GM23338 (cell line): Measurements from ENCODE around the gene FBXL17.

Experiments used
- EZH2 ChIP-seq: fragments of 200-600 bp; sonication (generic); IDR thresholded peaks from one replicate; pipeline ENCODE4 v1.8.0; 2017; ENCODE audit warnings: antibody characterized with exemption, mild to moderate bottlenecking, low read depth; ENCODE audit not compliant: unreplicated experiment
- NANOG ChIP-seq: IDR thresholded peaks from 2 replicates; pipeline ENCODE4 v1.6.1; 2016; ENCODE audit warnings: antibody characterized with exemption, borderline replicate concordance
- POLR2AphosphoS5 ChIP-seq: IDR thresholded peaks from 2 replicates; pipeline ENCODE4 v1.6.1; 2016; ENCODE audit warnings: antibody characterized with exemption, low read depth
- TF ChIP-seq, protein P1 (sequence below), 2 experiments: fragments of 200-600 bp in 1 of 2; sonication (generic) in 1 of 2; conservative IDR thresholded peaks; 2 replicates each; pipeline versions ENCODE4 v1.5.1 to v1.6.1; 2016 to 2017; ENCODE audit warnings: antibody characterized with exemption in 2 of 2, low read depth in 2 of 2, mild to moderate bottlenecking in 2 of 2, moderate library complexity in 1 of 2

DNA sequence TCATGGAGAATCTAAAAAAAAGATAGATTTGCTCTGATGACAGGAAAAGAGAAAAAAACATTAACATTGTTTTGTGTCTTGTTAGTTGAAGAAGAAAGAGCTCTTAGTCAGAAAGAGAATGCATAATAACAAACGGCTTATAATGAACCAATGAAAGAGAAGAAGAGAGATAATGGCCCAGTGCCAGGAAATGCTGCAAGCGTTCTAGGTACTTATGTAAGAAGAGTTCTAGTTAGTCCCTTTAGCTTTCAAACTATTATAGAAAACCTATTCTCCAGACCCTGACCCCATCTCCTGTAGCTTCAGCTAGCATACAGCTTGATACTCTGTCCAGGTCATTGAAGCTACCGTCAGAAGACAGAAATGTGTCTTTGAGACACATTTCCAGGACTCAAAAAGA lies 70.2 kb downstream of the FBXL17 start:
- TF ChIP-seq, protein P1, sequence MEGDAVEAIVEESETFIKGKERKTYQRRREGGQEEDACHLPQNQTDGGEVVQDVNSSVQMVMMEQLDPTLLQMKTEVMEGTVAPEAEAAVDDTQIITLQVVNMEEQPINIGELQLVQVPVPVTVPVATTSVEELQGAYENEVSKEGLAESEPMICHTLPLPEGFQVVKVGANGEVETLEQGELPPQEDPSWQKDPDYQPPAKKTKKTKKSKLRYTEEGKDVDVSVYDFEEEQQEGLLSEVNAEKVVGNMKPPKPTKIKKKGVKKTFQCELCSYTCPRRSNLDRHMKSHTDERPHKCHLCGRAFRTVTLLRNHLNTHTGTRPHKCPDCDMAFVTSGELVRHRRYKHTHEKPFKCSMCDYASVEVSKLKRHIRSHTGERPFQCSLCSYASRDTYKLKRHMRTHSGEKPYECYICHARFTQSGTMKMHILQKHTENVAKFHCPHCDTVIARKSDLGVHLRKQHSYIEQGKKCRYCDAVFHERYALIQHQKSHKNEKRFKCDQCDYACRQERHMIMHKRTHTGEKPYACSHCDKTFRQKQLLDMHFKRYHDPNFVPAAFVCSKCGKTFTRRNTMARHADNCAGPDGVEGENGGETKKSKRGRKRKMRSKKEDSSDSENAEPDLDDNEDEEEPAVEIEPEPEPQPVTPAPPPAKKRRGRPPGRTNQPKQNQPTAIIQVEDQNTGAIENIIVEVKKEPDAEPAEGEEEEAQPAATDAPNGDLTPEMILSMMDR (conservative IDR thresholded peaks at IDR 0.05; ENCODE audit: low read depth in 2 of 2): no peak
- TF ChIP-seq EZH2: no peak
- no peak for TF ChIP-seq POLR2AphosphoS5
- TF ChIP-seq NANOG: no peak
